Stimulated activated CD8-positive, alpha-beta memory T cell treated with anti-CD3 and anti-CD28 coated beads, Interleukin-15, amount 100 ng/mL, for 24 hours (primary cell): Measurements from ENCODE around the gene PDE4D.

ENCODE experiments used
- DNase-seq: peaks from one replicate; pipeline ENCODE4 v3.0.0-alpha.2; 2020; ENCODE audit warnings: low read depth

PDE4D gene

DNA sequence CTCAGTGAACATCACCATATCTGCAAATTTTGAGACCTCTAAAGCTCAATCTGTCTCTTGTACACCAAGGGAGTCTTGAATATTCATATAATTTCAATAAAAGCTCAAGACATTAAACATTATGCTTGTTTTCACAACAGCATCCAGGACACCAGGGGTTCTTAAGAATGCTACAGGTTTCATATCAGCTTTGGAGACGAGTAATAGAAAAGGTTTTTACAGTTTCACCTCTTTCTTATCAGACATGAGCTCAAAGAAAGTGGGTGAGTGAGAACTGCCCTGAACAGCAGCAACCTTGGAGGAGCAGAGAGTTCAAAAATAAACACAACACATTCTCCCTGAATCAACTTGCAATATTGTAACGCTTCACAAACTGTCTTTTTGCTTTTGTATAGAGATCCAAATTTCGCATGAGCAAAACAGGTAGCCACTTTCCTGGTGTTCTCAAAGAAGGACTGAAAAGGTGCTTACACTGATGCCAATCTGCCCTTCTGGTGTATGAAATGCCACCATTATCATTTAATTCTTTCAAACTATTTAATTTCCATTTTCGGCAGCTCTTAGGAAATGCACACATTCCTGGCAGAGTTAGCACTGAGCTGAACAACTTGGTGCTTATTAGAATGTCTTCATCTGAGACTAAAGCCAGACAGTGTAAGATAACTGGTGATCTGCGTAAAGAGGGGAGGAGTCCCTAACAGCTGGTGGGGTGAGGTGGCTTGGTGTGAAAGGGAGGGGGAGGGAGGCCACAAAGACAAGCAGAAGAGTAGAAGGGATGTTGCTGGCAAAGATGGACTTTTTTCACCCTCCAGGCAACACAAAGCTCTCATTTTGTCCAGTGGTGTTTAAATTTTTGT, 535.3 kb downstream of the PDE4D start:
- DNase-seq: no peak

DNA sequence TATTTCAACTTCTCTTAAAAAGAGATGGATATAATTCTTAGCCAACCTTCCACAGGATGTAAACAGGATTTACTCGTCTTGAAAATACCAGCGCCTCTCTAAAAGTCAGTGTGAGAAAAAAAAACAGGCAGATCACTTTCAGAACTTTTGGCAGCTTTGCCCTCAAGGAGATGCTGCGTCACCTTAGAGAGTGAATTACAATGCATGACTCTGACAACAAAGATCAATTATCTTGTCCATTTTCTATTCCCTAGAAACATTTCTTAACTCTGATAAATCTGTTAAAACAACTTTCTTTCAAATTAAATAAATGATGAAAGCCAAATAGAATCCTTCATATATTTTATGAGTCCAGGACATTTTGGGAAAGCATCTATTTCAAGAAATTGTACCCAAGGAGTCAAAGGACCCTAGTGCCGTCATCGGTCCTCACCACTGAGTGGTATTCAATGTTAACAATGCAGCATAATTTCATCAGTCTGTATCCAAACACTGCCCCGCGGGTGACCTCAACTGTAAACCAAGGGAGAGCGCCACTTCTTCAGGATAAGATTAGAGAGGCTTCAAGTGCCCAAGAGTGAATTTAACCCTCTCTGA, 536.0 kb downstream of the PDE4D start:
- DNase-seq: no peak

DNA sequence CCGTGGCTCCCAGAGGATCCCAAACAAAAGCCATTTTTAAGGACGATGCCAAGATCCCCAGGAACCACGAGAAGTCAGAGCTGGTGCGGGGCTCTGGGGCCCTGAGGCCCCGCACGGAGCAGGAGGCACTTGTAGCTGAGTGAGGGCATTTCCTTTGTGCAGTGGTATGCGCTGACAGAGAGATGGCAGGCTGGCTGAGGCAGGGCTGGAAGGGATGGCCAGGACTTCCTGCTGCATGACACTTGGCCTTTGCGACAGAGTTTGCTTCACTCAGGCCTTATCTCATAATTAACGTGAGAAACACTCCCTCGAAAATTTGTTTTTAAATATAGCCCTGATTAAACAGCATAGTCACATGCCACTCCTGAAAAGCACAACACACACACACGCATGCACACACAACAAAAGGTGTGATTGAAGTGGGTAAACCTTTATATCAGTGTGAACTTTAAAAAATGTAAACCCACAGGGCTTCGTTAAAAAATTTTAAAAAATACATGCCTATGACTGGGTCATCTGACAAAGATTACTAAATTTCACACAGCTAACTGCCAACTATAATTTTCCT, 536.6 kb downstream of the PDE4D start:
- DNase-seq: no peak

DNA sequence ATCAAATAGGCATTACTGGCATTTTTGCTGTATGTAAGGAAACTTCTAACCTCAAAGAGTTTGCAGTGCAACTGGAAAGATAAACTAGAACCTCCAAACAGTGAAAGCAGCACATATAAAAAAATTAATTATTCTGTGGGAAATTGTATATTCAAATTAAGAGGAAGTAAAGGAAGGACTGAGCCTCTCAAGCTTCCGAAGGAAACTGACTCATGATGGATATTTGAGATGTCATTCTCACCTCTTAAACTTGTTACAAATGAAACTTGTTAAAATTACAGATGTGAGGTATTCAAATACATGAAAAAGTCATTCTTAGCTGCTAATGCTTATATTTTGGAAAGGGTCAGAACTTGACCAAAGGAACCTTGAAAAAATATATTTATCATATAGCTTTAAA, 538.7 kb downstream of the PDE4D start:
- no peak for DNase-seq

DNA sequence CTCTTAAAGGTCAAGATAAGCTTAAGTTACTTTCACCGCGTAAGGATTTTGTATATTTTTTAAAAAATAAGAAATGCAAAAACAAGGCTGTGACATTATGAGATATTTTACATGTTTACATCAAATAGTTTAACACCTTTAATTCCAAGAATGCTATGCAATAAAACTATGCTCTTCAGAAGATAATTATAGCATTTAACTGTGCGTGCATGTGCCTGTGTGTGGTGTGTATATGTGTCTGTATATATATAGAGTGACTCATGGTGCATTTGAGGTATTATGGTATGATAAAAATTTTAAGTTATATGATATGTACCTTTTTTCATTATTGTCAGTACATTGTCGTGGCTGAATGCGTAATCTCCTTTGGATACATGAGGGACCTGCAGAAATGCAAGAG, 539.3 kb downstream of the PDE4D start:
- DNase-seq: no peak

DNA sequence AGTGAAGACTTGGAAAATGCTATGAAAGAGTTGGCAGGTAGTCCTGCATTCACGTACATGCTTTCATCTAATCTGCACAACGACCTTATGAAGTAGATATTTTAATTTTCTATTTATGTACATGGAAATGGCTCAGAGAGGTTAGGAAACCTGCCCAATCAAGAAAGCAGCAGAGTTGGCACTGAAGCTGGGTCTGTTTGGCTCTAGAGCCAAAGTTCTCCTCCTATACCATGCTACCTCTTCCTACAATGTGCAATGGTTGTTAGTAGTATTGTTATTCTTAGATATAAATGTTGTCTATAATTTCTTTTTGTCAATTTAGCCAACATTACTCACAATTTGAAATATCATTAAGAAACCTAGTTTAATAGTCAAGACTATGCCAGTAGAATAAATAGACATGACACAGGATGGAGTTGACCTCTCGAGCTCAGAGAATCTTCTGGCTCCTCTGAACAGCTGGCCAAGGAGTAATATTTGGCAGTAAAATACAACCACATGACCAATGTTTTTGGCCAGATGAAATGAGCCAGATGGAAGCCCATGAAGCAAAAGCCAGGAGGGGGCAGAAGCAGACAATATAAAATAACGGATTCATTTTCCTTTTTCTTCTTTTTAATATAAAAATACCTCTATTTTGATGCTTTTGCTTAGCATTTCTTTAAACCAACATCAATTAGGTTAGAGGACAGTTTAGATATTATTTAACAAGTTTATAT, 542.3 kb downstream of the PDE4D start:
- DNase-seq: no peak

DNA sequence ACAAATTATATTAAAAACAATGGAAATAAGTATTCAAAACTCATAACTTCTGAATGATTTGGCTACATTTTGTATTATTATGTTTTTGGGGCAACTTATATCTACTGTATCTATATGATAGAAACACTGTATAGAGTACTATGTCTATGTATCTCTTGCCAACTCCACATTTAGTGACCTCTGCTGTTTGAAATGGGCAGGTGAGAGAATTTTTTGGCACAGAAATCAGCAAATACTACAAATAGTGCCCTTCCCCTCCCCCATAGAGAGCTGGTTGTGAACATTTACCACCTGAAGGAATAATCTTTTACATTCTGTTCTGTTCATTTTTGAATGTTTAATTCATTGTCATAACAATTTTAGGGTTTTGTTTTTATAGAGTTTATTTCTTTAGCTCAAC, 545.3 kb downstream of the PDE4D start:
- DNase-seq: no peak

DNA sequence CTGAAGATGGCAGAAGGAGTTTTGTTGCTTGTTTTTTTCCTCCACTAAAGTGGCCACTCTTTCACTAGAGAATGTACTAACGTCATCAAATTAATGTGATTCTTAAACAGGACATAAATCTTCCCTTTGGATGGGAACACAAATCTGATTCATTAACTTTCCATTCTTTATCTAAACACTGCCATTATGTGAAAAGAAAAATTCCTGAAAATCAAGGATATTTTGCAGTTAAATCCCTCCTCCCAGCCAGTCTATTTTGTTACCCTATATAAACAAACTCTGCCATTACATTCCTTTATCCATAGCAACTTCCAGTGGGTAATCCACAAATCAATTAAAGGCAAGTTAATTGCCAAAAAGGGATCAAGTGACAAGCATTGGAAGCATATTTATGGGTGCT, 546.5 kb downstream of the PDE4D start:
- DNase-seq: no peak

DNA sequence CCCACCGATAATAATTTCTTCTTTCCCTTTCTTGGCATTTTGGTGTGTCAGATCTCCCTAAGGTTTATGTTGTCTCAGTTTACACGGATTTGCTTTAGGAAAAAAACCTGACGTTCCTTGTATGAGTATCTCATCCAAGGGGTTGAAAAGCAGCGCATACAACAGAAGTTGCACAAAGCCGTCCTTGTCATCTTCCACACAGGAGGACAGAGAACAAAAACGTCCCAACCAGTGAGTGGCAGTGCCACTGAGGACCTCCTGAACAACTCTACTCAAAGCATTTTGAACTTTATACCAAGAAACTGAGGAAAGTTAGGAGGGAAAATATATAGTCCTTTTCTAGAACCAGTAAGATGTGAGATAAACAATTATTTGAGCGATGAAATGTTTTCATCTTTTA, 547.0 kb downstream of the PDE4D start:
- no peak for DNase-seq

DNA sequence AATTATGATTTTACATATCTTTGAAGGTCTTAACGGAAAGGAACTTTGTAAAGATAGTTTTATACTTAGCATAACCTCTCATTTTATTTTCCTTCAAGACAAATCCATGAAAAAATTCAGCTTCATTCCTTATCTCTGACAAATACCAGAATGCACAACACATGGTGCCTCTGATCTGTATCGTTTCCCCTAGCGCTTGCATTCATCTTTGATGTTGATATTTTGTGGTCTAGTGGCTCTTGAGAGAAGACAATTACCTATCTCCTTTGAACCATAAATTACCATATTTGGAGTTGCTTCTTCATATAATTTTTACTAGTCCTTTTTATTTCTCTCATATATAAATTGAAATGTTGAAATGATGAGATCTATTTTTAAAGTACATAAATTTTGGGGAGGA, 551.3 kb downstream of the PDE4D start:
- no peak for DNase-seq

DNA sequence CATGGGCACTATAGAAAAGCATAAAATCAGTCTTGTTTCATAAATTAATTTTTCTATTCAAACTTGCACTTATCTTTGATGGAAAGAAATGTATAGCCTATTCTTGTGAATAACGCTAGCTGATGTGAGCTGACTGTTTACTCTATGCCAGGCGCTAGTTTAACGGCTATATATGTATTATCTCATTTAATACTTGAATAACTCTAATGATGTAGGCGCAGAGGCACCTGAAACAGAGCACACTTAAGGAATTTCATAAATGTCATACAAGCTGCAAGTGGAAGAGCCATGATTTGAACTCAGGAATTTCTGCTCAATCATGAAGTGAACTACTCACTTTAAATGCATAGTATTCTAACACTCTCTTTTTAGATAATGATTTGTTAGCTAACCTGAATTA, 551.8 kb downstream of the PDE4D start:
- no peak for DNase-seq

DNA sequence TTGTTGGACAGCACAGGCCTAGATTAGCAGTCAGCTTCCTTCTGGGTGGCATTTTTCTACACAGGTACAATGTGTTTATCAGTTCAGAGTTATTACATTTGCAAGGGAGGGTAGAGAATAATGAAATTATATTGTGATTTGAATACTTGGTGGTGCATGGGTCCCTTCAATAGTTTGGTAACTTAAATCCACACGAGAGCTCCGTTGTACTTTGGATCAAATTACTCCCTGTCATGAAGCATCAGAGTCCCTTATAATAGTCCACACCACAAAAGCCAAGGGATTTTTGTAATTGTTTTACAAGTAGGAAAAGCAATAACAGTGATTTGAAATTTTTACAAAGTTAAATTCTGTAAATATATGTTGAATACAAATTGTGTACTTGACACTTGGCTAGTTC, 552.4 kb downstream of the PDE4D start:
- no peak for DNase-seq

DNA sequence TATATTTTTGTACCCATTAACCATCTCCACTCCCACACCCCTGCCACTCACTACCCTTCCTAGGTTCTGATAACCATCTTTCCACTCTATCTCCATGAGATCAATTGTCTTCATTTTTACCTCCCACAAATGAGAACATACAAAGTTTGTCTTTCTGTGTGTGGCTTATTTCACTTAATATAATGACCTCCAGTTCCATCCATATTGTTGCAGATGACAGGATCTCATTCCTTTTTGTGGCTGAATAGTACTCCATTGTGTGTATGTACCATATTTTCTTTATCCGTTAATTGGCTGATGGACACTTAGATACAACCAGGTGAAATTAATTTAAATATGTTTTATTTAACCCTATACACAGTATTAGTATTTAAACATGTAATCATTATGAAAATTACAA, 552.9 kb downstream of the PDE4D start:
- no peak for DNase-seq

DNA sequence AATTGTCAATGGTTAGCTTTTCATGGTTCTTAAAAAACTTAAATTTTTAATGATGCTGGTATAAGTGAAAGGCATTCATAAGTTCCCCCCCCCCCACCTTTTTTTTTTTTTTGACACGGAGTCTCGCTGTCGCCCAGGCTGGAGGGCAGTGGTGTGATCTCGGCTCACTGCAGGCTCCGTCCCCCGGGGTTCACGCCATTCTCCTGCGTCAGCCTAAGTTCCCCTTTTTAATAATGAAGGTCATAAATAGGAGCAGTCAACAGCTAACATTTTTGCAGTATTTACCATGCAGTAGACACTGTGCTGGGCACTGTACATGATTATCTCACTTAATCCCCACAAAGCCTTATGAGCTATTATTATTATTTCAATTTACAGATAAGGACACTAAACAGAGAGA, 556.3 kb downstream of the PDE4D start:
- no peak for DNase-seq

DNA sequence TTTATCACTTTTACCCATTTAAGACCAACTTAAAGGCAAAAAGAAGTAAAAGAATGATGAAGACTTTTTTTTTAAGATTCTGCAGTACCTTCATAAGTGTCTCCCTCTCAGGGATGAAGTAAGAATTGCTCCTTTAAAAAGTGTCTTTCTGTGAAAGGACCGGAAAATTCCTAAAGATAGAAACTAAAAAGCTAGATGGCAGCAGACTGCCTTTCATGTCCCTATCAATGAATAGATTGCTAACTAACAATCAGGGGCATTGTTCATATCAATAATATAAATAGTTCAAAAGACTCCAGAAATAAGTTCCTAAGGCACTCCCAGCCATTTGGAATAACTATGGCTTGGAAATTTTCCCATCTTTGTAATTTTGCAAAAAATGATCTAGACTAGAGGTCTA, 558.0 kb downstream of the PDE4D start:
- no peak for DNase-seq

DNA sequence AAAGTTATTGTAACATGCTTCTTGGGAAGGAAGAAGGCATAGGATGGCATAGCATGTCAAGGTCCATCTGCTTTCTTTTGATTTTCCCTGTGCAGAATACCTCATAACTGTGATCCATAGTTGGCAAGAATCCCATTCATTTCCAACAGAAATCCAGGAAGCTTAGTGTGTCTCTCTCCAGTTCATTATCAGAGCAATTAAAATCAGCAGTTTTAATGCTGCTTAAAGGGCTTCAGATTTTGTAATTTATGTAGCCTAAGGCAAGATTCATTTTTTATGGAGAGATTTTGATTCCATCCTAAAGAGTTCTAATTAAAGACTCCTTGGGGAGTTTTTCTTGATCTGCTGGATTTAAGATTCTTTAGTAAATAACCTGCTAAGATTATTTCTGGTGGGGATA, 560.1 kb downstream of the PDE4D start:
- DNase-seq: no peak

DNA sequence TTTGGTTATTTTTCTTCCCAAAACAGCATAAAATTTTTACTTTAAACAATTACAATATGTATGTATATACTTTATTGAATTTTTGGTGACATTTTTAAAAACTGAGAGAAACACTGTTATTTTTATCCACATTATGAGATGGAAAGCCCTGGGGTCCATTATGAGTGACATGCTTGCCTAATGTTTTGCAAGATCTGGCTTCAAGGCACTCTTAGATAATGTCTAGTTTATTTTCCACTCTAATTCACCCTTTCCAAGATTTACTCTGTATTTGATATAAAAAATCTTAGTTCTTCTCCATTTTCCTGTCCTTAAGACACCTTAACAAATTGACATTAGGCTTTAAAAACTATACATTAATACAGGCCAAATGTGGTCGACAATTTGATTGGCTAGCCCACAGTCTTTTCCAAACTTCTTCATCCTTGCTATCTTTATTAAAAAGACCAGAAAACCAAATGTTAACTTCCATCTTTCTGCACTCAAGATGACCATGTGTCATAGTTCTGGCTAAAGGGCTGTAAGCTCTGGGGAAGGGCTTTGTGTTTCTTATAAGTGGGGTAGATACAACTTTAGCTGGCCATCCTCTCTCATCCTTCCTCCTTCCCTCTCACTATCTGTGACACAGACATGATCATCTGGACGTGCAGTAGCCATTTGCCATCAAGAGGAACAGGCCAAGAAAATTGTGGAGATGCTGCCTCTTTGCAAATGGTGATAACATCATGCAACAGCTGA, 561.1 kb downstream of the PDE4D start:
- DNase-seq: no peak

DNA sequence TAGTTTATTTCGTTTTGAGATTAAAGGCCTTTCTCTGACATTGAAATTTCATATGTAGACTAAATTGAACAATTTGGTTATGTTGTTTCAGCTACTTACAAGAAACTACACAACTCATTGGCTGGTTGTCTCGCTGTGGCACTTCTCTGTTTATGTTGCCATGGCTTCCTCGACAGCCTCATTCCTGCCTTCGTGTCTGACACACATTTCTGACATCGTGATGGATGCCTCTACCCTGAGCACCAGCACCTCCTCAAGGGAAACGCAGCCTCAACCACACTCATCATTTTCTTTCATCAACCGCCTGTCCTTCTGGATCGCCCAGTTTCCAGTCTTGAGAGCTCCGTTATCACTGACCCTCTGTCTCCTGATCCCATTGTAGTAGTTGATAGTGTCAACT, 562.8 kb downstream of the PDE4D start:
- no peak for DNase-seq

DNA sequence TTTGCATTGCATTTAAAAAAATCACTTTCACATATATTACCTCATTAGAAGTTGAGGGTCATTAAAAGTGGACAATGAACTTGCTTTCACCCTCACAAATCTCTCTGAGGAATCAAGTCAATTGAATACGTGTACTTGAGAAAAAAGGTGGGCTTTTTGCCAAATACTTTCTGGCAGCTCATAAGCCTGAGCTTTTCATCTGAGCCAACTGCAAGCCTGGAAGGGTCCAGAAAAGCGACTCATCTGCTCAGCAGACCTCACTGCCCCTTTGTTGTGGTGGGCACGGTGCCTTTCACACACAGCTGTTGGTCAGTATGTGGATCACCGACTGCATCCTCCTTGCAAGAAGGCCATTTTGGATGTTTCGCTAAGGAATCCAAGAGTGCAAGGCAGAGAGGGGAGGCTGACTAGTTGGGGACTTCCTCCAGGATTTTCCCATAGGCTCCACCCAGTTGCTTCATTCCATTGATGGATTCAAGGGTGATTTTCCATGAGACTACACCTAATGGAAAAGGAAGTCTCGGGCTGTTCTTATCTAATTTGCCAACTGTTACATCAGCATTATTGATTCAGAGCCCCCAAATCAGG, 564.7 kb downstream of the PDE4D start:
- no peak for DNase-seq

DNA sequence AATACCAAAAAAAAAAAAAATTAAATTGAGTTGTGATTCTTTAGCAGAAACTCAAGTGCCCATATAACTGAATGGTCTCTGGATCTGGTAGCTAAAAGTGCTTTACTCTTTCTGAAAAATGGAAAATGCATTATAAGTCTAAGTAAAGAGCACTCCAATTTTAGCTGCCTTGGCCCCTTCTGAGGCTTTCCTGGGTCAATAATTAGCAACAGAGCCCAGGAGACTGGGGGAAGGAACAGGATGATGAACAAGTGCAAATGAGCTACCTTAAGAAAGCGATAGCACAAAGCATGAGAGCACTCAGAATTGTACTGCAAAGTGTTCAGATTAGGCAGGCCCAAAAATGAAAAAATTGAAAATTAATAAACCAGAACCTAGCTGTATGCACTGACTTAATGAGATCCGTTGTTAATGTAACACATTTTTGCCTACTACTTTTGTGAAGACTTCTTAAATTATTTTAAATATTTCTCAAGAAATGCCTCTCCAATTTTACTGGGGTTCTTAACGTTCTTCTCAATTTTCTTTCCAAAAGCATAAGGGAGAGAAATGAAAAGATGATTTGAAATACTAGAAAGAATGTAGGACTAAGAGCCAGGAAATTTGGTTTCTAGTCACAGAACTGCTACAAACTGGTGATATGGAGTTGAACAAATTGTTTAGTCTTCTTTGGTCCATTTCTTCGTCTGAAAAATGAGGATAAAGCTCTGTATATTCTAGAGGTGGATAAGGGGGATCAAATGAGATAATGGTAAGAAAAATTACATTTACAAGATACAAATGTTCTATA, 566.1 kb downstream of the PDE4D start:
- no peak for DNase-seq

DNA sequence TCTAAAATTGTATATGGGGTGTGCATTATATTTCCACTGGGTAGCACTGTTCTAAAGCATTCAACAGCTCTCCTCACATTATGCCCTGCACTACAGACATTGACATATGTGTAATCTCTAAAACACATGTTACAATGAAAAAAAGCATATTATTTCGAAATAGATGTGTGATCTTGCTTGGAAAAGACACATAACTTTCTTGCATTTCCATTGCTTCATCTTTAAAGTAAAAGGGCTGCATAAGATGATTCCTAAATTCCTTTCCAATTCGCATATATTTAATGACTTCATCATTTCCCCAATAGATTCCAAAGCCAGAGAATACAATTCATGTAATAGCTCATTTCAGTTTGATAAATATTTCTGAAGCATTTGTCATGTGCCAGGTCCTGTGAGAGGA, 566.9 kb downstream of the PDE4D start:
- no peak for DNase-seq
